Gastrocnemius medialis (tissue), 4 donors: Measurements from ENCODE around the gene LCN6. TPM values are rescaled to one million over a fixed set of nuclear protein-coding genes. Genes with fewer than 3 reads are reported as not detected.
"Not testable (repeated sequence)": the region's sequence is repeated elsewhere in the genome, so short reads cannot be mapped to it uniquely, and the experiment has no call there.

Experiments
- ATAC-seq, 2 donors: fragments of 150-250 bp; one replicate each; pipeline ENCODE4 v1.9.1; 2016
- DNase-seq, 2 donors: peaks; one replicate each; pipeline ENCODE4 v3.0.0-alpha.2; 2019
- H3K27ac ChIP-seq, 4 donors: fragments of 200-600 bp; sonication (generic); 1 replicate in 1 of 4; 2 replicates in 3 of 4; pipeline ENCODE4 v1.5.1; 2016 to 2018; ENCODE audit warnings: mild to moderate bottlenecking in 2 of 4, moderate library complexity in 1 of 4
- H3K27me3 ChIP-seq, 3 donors: fragments of 200-600 bp; sonication (generic) in 2 of 3; 1 replicate in 1 of 3; 2 replicates in 2 of 3; pipeline versions ENCODE4 v1.5.1 to v1.6.0; 2016 to 2019; ENCODE audit warnings: mild to moderate bottlenecking in 1 of 3, moderate library complexity in 1 of 3
- H3K36me3 ChIP-seq, 2 donors: fragments of 200-600 bp; sonication (generic) in 1 of 2; one replicate each; pipeline ENCODE4 v1.5.1; 2017 to 2018
- H3K4me1 ChIP-seq, 2 donors: fragments of 200-600 bp; sonication (generic) in 1 of 2; one replicate each; pipeline ENCODE4 v1.5.1; 2016 to 2017; ENCODE audit warnings: mild to moderate bottlenecking in 2 of 2
- H3K4me3 ChIP-seq, 4 donors: fragments of 200-600 bp; sonication (generic) in 3 of 4; 1 replicate in 1 of 4; 2 replicates in 3 of 4; pipeline ENCODE4 v1.5.1; 2016 to 2019; ENCODE audit warnings: mild to moderate bottlenecking in 2 of 4
- H3K9me3 ChIP-seq, 3 donors: fragments of 200-600 bp; sonication (generic) in 2 of 3; 1 replicate in 1 of 3; 2 replicates in 2 of 3; pipeline ENCODE4 v1.5.1; 2016 to 2019
- POLR2A ChIP-seq, 2 donors: fragments of 450-650 bp; IDR thresholded peaks; one replicate each; pipeline ENCODE4 v1.6.1; 2017; ENCODE audit warnings: antibody characterized with exemption in 2 of 2, mild to moderate bottlenecking in 2 of 2, moderate library complexity in 2 of 2
- in situ Hi-C, 4 donors: fragments of 200-750 bp; cut with MboI; loops; one replicate each; pipeline versions ENCODE4 v1.15.0 to v1.8.0; 2017; ENCODE audit warnings: low sequenced_read_pairs in 4 of 4
- intact Hi-C: fragments of 100-400 bp; cut with DNase I; formaldehyde crosslinking; loops from one replicate; pipeline ENCODE4 v1.15.1; 2023; ENCODE audit warnings: low total_unique reads
- total RNA-seq, 4 donors: library from RNA; depleted of rRNA; stranded (reverse); fragments of >200 nt; gene quantifications; one replicate each; pipeline versions ENCODE4 v1.1.0 to v1.2.3, GENCODE V29; 2016
- TF ChIP-seq, protein P1 (sequence below), 5 experiments: fragments of 450-650 bp in 3 of 5; fragments of 200-600 bp in 2 of 5; sonication (generic) in 2 of 5; IDR thresholded peaks in 4 of 5; conservative IDR thresholded peaks in 1 of 5; 1 replicate in 4 of 5; 2 replicates in 1 of 5; pipeline ENCODE4 v1.5.1; 2016 to 2019; ENCODE audit warnings: antibody characterized with exemption in 5 of 5, mild to moderate bottlenecking in 3 of 5, moderate library complexity in 3 of 5

The LCN6 gene
- total RNA-seq, 4 donors from 2014 or later: 2.1 to 11.7 (median 3.7) TPM

DNA sequence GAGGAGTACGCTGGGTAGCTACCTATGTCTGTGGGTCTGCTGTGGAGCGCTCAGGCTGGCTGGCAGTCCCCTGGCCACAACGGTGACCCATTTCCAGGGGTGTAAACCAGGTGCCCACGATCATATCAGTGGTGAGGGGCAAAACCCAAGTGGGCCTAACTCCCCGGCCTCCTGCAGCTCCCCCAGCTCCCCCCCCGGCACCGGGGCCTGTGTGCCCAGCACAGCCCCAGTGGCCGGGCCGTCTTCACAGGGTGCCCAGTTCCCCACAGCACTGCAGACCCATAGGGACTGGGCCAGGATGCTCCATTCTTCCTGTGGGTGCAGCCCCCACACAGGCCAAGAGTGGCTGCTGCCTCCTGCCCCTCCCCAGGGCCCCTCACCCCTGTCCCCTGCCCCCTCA lies 10.7 kb upstream of the LCN6 start:
- no peaks in the 10 kb centered on the region for H3K27me3 ChIP-seq
- intact Hi-C loops: no loop called here
- no peak for ATAC-seq
- H3K4me3 ChIP-seq: no peak overlapping the region
- in situ Hi-C loops: no loop called here
- no peak for TF ChIP-seq POLR2A (IDR thresholded peaks at IDR 0.05)
- TF ChIP-seq, protein P1, sequence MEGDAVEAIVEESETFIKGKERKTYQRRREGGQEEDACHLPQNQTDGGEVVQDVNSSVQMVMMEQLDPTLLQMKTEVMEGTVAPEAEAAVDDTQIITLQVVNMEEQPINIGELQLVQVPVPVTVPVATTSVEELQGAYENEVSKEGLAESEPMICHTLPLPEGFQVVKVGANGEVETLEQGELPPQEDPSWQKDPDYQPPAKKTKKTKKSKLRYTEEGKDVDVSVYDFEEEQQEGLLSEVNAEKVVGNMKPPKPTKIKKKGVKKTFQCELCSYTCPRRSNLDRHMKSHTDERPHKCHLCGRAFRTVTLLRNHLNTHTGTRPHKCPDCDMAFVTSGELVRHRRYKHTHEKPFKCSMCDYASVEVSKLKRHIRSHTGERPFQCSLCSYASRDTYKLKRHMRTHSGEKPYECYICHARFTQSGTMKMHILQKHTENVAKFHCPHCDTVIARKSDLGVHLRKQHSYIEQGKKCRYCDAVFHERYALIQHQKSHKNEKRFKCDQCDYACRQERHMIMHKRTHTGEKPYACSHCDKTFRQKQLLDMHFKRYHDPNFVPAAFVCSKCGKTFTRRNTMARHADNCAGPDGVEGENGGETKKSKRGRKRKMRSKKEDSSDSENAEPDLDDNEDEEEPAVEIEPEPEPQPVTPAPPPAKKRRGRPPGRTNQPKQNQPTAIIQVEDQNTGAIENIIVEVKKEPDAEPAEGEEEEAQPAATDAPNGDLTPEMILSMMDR (IDR thresholded peaks at IDR 0.05 in 4 of 5, conservative IDR thresholded peaks at IDR 0.05 in 1 of 5): no peak
- H3K9me3 ChIP-seq: no peaks in the 10 kb centered on the region
- H3K36me3 ChIP-seq: no peaks in the 10 kb centered on the region
- no peak overlapping the region for H3K27ac ChIP-seq
- no peak for DNase-seq
- peaks cover 10 to 14% of the 10 kb centered on the region in 2 donors for H3K4me1 ChIP-seq

DNA sequence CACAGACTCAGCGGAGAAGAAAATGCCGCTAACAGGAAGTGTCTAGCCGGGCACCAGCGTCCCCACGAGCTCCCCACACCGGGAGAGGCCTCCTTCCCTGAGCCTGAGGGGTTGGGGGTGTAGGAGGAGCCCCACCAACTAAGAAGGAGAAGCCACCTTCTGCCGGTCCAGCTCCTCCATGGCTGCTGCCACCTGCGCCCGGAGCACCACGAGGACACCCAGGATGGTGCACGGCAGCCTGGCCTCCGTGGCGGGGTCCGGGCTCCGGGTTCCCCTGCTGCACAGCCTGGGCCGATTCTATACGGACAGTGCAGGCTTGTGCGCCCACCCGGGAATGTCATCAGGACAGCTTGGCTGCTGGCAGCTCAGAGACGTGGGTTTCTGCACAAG lies 9.4 kb upstream of the LCN6 start:
- intact Hi-C loops (no loop called here), in situ Hi-C loops (no loop called here)
- H3K36me3 ChIP-seq: no peaks in the 10 kb centered on the region
- H3K9me3 ChIP-seq: no peaks in the 10 kb centered on the region
- H3K27ac ChIP-seq: peak overlapping the region; percentile 36 to 72 (median 66)
- TF ChIP-seq POLR2A (IDR thresholded peaks at IDR 0.05): no peak
- TF ChIP-seq, protein P1 (IDR thresholded peaks at IDR 0.05 in 4 of 5, conservative IDR thresholded peaks at IDR 0.05 in 1 of 5): no peak
- H3K4me3 ChIP-seq: peak overlapping the region; percentile 14 to 31 (median 24)
- DNase-seq: no peak
- peaks cover 10 to 14% of the 10 kb centered on the region in 2 donors for H3K4me1 ChIP-seq
- H3K27me3 ChIP-seq: no peaks in the 10 kb centered on the region
- peak; percentile 8 to 32 for ATAC-seq

DNA sequence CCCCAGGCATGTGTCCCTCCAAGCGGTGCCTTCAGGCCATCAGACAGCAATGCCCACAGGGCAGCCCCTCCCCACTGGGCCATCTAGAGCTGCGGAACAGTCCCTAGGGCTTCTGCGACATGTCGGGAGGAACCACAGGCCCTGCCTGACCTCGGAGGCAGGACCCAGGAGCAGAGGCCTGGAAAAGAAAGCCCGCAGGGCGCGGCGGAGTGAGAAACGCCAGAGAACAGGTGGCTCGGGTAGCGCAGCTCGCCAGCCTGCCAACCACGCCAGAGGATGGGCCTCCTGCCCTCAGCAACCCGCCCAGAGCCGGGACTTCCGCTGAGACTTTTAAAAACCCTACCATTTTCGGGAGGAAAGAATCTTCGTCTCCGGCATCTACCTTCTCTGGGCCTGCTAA lies 9.0 kb upstream of the LCN6 start:
- in situ Hi-C loops: no loop called here
- Histone ChIP-seq H3K27me3 (no peaks in the 10 kb centered on the region), H3K9me3 (no peaks in the 10 kb centered on the region), H3K36me3 (no peaks in the 10 kb centered on the region), H3K4me3 (peak overlapping the region; percentile 14 to 31 (median 24)), H3K4me1 (peaks cover 10 to 14% of the 10 kb centered on the region in 2 donors), H3K27ac (peak overlapping the region; percentile 36 to 72 (median 66))
- DNase-seq (peak in 1 of 2 donors; percentile 47), ATAC-seq (peak; percentile 64 to 69)
- intact Hi-C loops: no loop called here
- TF ChIP-seq, protein P1 (IDR thresholded peaks at IDR 0.05 in 4 of 5, conservative IDR thresholded peaks at IDR 0.05 in 1 of 5): no peak
- TF ChIP-seq POLR2A (IDR thresholded peaks at IDR 0.05): no peak

DNA sequence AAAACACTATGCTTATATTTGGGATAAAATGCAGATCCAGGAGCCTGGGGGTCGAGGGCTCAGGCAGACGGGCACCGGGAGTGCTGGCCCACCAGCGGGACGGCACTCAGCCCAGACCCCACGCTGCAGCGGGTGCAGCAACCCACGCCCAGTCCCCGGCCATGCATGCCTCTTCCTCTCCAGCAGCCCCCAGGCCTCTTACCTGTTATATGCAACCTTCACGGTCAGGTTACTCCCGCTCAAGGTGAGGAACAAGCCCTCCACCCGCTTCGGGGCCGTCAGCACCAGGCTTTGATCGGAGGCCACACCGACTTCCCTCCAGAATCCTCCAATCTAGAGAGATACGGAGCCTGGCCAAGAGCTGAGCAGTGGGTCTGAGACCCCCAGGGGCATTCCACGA lies 8.5 kb upstream of the LCN6 start:
- Histone ChIP-seq H3K27ac (no peak overlapping the region), H3K36me3 (no peaks in the 10 kb centered on the region), H3K27me3 (no peaks in the 10 kb centered on the region), H3K4me1 (peaks cover 10 to 14% of the 10 kb centered on the region in 2 donors), H3K9me3 (no peaks in the 10 kb centered on the region), H3K4me3 (no peak overlapping the region)
- TF ChIP-seq, protein P1 (IDR thresholded peaks at IDR 0.05 in 4 of 5, conservative IDR thresholded peaks at IDR 0.05 in 1 of 5): no peak
- TF ChIP-seq POLR2A (IDR thresholded peaks at IDR 0.05): no peak
- intact Hi-C loops (no loop called here), in situ Hi-C loops (no loop called here)
- ATAC-seq: no peak
- no peak for DNase-seq

DNA sequence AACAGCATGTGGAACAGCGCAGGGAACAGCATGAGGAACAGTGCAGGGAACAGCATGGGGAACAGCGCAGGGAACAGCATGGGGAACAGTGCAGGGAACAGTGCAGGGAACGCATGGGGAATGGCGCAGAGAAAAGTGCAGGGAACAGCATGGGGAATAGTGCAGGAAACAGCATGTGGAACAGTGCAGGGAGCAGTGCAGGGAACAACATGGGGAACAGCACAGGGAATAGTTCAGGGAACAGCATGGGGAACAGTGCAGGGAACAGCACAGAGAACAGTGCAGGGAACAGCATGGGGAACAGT lies 7.8 kb upstream of the LCN6 start:
- no peak for DNase-seq
- Histone ChIP-seq H3K4me3 (no peak overlapping the region), H3K27me3 (no peaks in the 10 kb centered on the region), H3K4me1 (peaks cover 10 to 14% of the 10 kb centered on the region in 2 donors), H3K36me3 (no peaks in the 10 kb centered on the region), H3K27ac (no peak overlapping the region), H3K9me3 (no peaks in the 10 kb centered on the region)
- in situ Hi-C loops: no loop called here
- TF ChIP-seq POLR2A (IDR thresholded peaks at IDR 0.05): no peak
- TF ChIP-seq, protein P1 (IDR thresholded peaks at IDR 0.05 in 4 of 5, conservative IDR thresholded peaks at IDR 0.05 in 1 of 5): no peak
- ATAC-seq: no peak
- intact Hi-C loops: no loop called here

DNA sequence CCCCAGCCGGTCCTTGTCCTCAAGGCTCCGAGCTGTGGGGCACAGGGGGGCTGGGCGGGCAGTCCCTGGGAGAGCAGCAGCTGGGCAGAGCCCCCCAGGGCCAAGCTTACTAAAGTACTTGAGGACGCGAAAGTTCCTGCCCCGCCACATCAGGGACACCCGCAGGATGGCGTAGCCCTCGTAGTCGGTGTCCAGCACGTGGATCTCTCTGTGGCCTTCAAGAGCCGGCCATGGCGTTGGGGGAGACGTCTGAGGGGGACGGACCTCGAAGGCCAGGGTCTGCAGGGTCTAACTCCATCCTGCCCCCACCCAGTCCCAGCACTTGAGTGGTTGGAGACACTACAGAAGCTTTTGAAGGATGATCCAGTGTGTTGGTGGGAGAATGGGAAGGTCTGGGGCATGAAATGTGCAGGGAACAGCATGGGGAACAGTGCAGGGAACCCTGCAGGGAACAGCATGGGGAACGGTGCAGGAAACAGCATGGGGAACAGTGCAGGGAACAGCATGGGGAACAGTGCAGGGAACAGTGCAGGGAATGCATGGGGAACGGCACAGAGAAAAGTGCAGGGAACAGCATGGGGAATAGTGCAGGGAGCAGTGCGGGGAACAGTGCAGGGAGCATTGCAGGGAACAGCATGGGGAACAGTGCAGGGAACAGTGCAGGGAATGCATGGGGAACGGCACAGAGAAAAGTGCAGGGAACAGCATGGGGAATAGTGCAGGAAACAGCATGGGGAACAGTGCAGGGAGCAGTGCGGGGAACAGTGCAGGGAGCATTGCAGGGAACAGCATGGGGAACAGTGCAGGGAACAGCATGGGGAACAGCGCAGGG lies 7.2 kb upstream of the LCN6 start:
- ATAC-seq, H3K36me3 ChIP-seq, H3K27ac ChIP-seq, in situ Hi-C loops, intact Hi-C loops, H3K9me3 ChIP-seq, H3K27me3 ChIP-seq, H3K4me3 ChIP-seq, DNase-seq: not testable (repeated sequence)
- peaks cover 11 to 14% of the 10 kb centered on the region in 2 donors for H3K4me1 ChIP-seq
